GM12878 (cell line): Measurements from ENCODE around the gene CCT4. TPM values are rescaled to one million over a fixed set of nuclear protein-coding genes. Genes with fewer than 3 reads are reported as not detected.

Experiments used
- ATAC-seq: fragments of 200-7000 bp; cut with Tn5 transposase; 3 replicates; pipeline ENCODE4 v1.9.1; 2020; ENCODE audit warnings: mild to moderate bottlenecking, moderate library complexity
- BruUV-seq: library from RNA; stranded (reverse); fragments of 400-500 nt; replicated peaks from 2 replicates; lab custom pipeline; 2021; lab: Mats Ljungman, UMichigan
- CTCF ChIA-PET: fragments of 300-600 bp; sonication (Branson Sonifier 250); formaldehyde crosslinking; extraction: SDS; loops from one replicate; lab custom pipeline; 2021; ENCODE audit warnings: inconsistent platforms; lab: Yijun Ruan, JAX
- POLR2A ChIA-PET: fragments of 350-600 bp; formaldehyde crosslinking; extraction: SDS; loops from one replicate; lab custom pipeline; 2021; ENCODE audit warnings: inconsistent platforms; lab: Charles Lee
- RAD21 ChIA-PET: fragments of 300-600 bp; sonication (Branson Sonifier 250); formaldehyde crosslinking; loops from one replicate; lab custom pipeline; 2023; ENCODE audit warnings: antibody characterized with exemption; ENCODE audit not compliant: unreplicated experiment; lab: Charles Lee
- SMC1A ChIA-PET: fragments of 300-600 bp; sonication (Branson Sonifier 250); formaldehyde crosslinking; loops from one replicate; lab custom pipeline; 2023; ENCODE audit not compliant: unreplicated experiment, uncharacterized antibody; lab: Charles Lee
- DNase-seq: peaks from one replicate; pipeline ENCODE4 v3.0.0-alpha.2; 2011; ENCODE audit warnings: low read depth, low spot score
- FAIRE-seq: peaks from 3 replicates; lab custom pipeline; 2011; peaks lifted over from hg19 to GRCh38; lab: Jason Lieb, UNC
- H2AFZ ChIP-seq: 2 replicates; pipeline ENCODE4 v1.6.0; 2011; ENCODE audit warnings: low read depth, low read length, control low read depth; ENCODE audit not compliant: control insufficient read depth
- H3K27ac ChIP-seq: 2 replicates; pipeline ENCODE4 v1.5.1; 2011; ENCODE audit warnings: control low read depth; ENCODE audit not compliant: control insufficient read depth, insufficient read depth
- H3K27me3 ChIP-seq, 2 experiments: replicated peaks in 1 of 2; 2 replicates each; pipeline versions ENCODE4 v1.6.0 to v1.6.1; 2011; ENCODE audit warnings: low read length in 1 of 2; ENCODE audit not compliant: control insufficient read depth in 2 of 2, insufficient read depth in 2 of 2
- H3K36me3 ChIP-seq, 2 experiments: 2 replicates each; pipeline ENCODE4 v1.5.1; 2011; ENCODE audit warnings: low read length in 1 of 2; ENCODE audit not compliant: control insufficient read depth in 2 of 2, insufficient read depth in 2 of 2
- H3K4me1 ChIP-seq: 2 replicates; pipeline ENCODE4 v1.6.1; 2011; ENCODE audit warnings: mild to moderate bottlenecking, low read length, moderate library complexity, mixed read lengths; ENCODE audit not compliant: control insufficient read depth, insufficient read depth
- H3K4me2 ChIP-seq: 2 replicates; pipeline ENCODE4 v1.6.0; 2011; ENCODE audit warnings: control low read depth; ENCODE audit not compliant: control insufficient read depth, insufficient read depth
- H3K4me3 ChIP-seq: fragments of 200-600 bp; sonication (generic); 2 replicates; pipeline ENCODE4 v1.5.1; 2016
- H3K79me2 ChIP-seq: 2 replicates; pipeline ENCODE4 v1.6.0; 2011; ENCODE audit warnings: low read length; ENCODE audit not compliant: control insufficient read depth, insufficient read depth
- H3K9ac ChIP-seq: 2 replicates; pipeline ENCODE4 v1.8.0; 2011; ENCODE audit warnings: low read length, control low read depth, mixed read lengths; ENCODE audit not compliant: control insufficient read depth, insufficient read depth
- H3K9me3 ChIP-seq: replicated peaks from 3 replicates; pipeline ENCODE4 v1.5.1; 2011; ENCODE audit warnings: mild to moderate bottlenecking, low read length; ENCODE audit not compliant: control insufficient read depth, insufficient read depth
- H4K20me1 ChIP-seq: 2 replicates; pipeline ENCODE4 v1.6.0; 2011; ENCODE audit not compliant: control insufficient read depth, insufficient read depth
- CBX3 ChIP-seq: fragments of 200-600 bp; sonication (generic); IDR thresholded peaks from 2 replicates; pipeline ENCODE4 v1.6.1; 2016; ENCODE audit warnings: low read depth, borderline replicate concordance
- CBX5 ChIP-seq: sonication (generic); IDR thresholded peaks from 2 replicates; pipeline ENCODE4 v1.6.1; 2016; ENCODE audit warnings: low read depth, moderate library complexity, mild to moderate bottlenecking, inconsistent platforms
- CREM ChIP-seq: IDR thresholded peaks from 2 replicates; pipeline ENCODE4 v1.6.1; 2014; ENCODE audit warnings: antibody characterized with exemption, low read depth
- EZH2 ChIP-seq: IDR thresholded peaks from 2 replicates; pipeline ENCODE4 v1.6.1; 2012; ENCODE audit warnings: low read depth, mild to moderate bottlenecking, control low read depth, inconsistent platforms, low read length, borderline replicate concordance; ENCODE audit not compliant: control insufficient read depth
- FOXK2 ChIP-seq: fragments of 450-650 bp; IDR thresholded peaks from 2 replicates; pipeline ENCODE4 v1.6.1; 2017; ENCODE audit warnings: mild to moderate bottlenecking, moderate library complexity
- FOXM1 ChIP-seq: IDR thresholded peaks from 2 replicates; pipeline ENCODE4 v1.6.1; 2012; ENCODE audit warnings: low read depth, mild to moderate bottlenecking, inconsistent platforms, low read length, moderate library complexity
- HCFC1 ChIP-seq: fragments of 150-350 bp; IDR thresholded peaks from 2 replicates; pipeline ENCODE4 v1.6.1; 2014; ENCODE audit warnings: low read length
- KAT2A ChIP-seq: conservative IDR thresholded peaks from 2 replicates; pipeline ENCODE4 v1.6.1; 2011; ENCODE audit warnings: low read depth, low read length; ENCODE audit not compliant: control insufficient read depth
- KDM1A ChIP-seq: fragments of 200-600 bp; sonication (generic); IDR thresholded peaks from 2 replicates; pipeline ENCODE4 v1.6.1; 2016; ENCODE audit warnings: borderline replicate concordance
- MXI1 ChIP-seq: fragments of 150-350 bp; IDR thresholded peaks from 2 replicates; pipeline ENCODE4 v1.6.1; 2011; ENCODE audit warnings: low read depth, mild to moderate bottlenecking, inconsistent platforms, low read length, improper control_type of control experiment
- NFXL1 ChIP-seq: fragments of 450-650 bp; IDR thresholded peaks from 2 replicates; pipeline ENCODE4 v1.6.1; 2017; ENCODE audit warnings: antibody characterized with exemption, mild to moderate bottlenecking, borderline replicate concordance
- NR2C2 ChIP-seq: IDR thresholded peaks from 2 replicates; pipeline ENCODE4 v1.6.1; 2011; ENCODE audit warnings: borderline replicate concordance, low read depth; ENCODE audit not compliant: control insufficient read depth, insufficient read length
- PAX5 ChIP-seq: IDR thresholded peaks from 2 replicates; pipeline ENCODE4 v1.6.1; 2011; ENCODE audit warnings: low read depth, low read length, borderline replicate concordance
- POLR2A ChIP-seq: IDR thresholded peaks from 2 replicates; pipeline ENCODE4 v1.6.1; 2011; ENCODE audit warnings: low read depth, mild to moderate bottlenecking, low read length
- RAD51 ChIP-seq: fragments of 450-650 bp; IDR thresholded peaks from 2 replicates; pipeline ENCODE4 v1.6.1; 2016; ENCODE audit warnings: moderate library complexity, mild to moderate bottlenecking, inconsistent platforms
- RFX5 ChIP-seq: IDR thresholded peaks from 2 replicates; pipeline ENCODE4 v1.6.1; 2011; ENCODE audit warnings: low read depth, low read length, improper control_type of control experiment
- SIX5 ChIP-seq: IDR thresholded peaks from 2 replicates; pipeline ENCODE4 v1.6.1; 2011; ENCODE audit warnings: mild to moderate bottlenecking, low read depth, low read length, moderate library complexity; ENCODE audit not compliant: severe bottlenecking
- ZNF384 ChIP-seq: IDR thresholded peaks from 2 replicates; pipeline ENCODE4 v1.6.1; 2012; ENCODE audit warnings: low read depth, mild to moderate bottlenecking, low read length, improper control_type of control experiment, borderline replicate concordance
- WGBS: methylation state at CpG from one replicate; pipeline ENCODE4 v1.1.6; 2016; ENCODE audit warnings: low lambda C conversion rate; ENCODE audit not compliant: insufficient replicate concordance, insufficient coverage; ENCODE audit errors: missing lambda C conversion rate; 5-methylcytosine and 5-hydroxymethylcytosine counted together
- in situ Hi-C: fragments of 300-500 bp; cut with MboI; formaldehyde crosslinking; loops from 9 replicates; pipeline ENCODE4 v1.14.3; 2018; ENCODE audit warnings: mixed read lengths
- intact Hi-C: fragments of 100-400 bp; cut with micrococcal nuclease; formaldehyde crosslinking; loops from one replicate; pipeline ENCODE4 v1.14.2; 2022; ENCODE audit not compliant: unreplicated experiment
- polyA plus RNA-seq, 11 experiments: library from polyadenylated mRNA; depleted of rRNA in 4 of 11; unstranded in 6 of 11; stranded (reverse) in 5 of 11; fragments of >200 nt; fragmentation: Nextera tagmentation in 4 of 11; fragmentation: Illumina TruSeq in 1 of 11; extraction: Ambion mirVana in 4 of 11; extraction: Trizol in 1 of 11; gene quantifications; 1 replicate in 1 of 11; 2 replicates in 10 of 11; pipeline versions ENCODE4 v1.2.1 to v1.2.3, GENCODE V29; 2011 to 2016; ENCODE audit warnings: inconsistent platforms in 2 of 11, missing spikeins in 2 of 11, low read depth in 1 of 11
- total RNA-seq, 4 experiments: library from RNA; depleted of rRNA in 3 of 4; stranded (reverse); fragments of >200 nt in 3 of 4; fragmentation: Illumina TruSeq in 1 of 4; extraction: Trizol in 1 of 4; gene quantifications; 2 replicates each; pipeline versions ENCODE4 v1.2.1 to v1.2.3, GENCODE V29; 2013 to 2021
- TF ChIP-seq, protein P1 (sequence below): fragments of 450-650 bp; IDR thresholded peaks from 2 replicates; pipeline ENCODE4 v1.6.1; 2017; ENCODE audit warnings: low read depth, mild to moderate bottlenecking, moderate library complexity
- TF ChIP-seq, protein P2 (sequence below): fragments of 450-650 bp; IDR thresholded peaks from 2 replicates; pipeline ENCODE4 v1.6.1; 2017; ENCODE audit warnings: antibody characterized with exemption, mild to moderate bottlenecking, moderate library complexity

The CCT4 gene
- total and polyA plus RNA-seq, 10 of the 15 experiments (the other 5 are each of a cell fraction or from before 2014, with no cell fraction given) = 76.6 to 320 (median 211) TPM

DNA sequence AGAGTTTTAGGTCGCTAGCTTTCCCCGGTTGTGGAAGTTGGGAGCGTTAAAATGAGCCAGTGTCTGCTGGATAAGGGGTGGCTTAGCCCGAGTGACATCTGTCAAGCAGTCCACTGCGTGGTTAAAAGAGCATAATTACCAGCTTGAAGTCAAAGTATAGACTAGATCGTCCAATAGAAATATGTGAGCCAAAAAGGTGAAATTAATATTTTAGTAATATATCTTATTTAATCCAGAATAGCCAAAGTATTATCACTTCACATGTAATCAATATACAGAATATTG, 17.7 kb upstream of the CCT4 start:
- BruUV-seq = no TSS peak
- intact Hi-C loops (no loop called here), in situ Hi-C loops (no loop called here)
- Histone ChIP-seq H3K9me3 (no peaks in the 10 kb centered on the region), H3K36me3 (no peaks in the 10 kb centered on the region), H3K79me2 (peaks cover 14% of the 10 kb centered on the region), H3K27me3 (no peaks in the 10 kb centered on the region), H3K9ac (peak overlapping the region; percentile 89), H4K20me1 (no peaks in the 10 kb centered on the region), H3K4me1 (no peaks in the 10 kb centered on the region), H3K4me2 (peak overlapping the region; percentile 46; the same call in 1 of the 2 replicates), H3K4me3 (peak overlapping the region; percentile 96), H2AFZ (peak overlapping the region; percentile 88), H3K27ac (peak overlapping the region; percentile 76; the same call in 1 of the 2 replicates)
- TF ChIP-seq CREM (no peak), KAT2A (no peak), ZNF384 (no peak), FOXK2 (no peak), RAD51 (no peak), CBX5 (no peak), NFXL1 (no peak), SIX5 (no peak), HCFC1 (no peak), MXI1 (no peak), CBX3 (no peak), FOXM1 (no peak), POLR2A (no peak), RFX5 (no peak), KDM1A (no peak), NR2C2 (no peak), EZH2 (no peak), PAX5 (no peak)
- TF ChIP-seq, protein P1, sequence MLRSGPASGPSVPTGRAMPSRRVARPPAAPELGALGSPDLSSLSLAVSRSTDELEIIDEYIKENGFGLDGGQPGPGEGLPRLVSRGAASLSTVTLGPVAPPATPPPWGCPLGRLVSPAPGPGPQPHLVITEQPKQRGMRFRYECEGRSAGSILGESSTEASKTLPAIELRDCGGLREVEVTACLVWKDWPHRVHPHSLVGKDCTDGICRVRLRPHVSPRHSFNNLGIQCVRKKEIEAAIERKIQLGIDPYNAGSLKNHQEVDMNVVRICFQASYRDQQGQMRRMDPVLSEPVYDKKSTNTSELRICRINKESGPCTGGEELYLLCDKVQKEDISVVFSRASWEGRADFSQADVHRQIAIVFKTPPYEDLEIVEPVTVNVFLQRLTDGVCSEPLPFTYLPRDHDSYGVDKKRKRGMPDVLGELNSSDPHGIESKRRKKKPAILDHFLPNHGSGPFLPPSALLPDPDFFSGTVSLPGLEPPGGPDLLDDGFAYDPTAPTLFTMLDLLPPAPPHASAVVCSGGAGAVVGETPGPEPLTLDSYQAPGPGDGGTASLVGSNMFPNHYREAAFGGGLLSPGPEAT = no peak
- TF ChIP-seq, protein P2, sequence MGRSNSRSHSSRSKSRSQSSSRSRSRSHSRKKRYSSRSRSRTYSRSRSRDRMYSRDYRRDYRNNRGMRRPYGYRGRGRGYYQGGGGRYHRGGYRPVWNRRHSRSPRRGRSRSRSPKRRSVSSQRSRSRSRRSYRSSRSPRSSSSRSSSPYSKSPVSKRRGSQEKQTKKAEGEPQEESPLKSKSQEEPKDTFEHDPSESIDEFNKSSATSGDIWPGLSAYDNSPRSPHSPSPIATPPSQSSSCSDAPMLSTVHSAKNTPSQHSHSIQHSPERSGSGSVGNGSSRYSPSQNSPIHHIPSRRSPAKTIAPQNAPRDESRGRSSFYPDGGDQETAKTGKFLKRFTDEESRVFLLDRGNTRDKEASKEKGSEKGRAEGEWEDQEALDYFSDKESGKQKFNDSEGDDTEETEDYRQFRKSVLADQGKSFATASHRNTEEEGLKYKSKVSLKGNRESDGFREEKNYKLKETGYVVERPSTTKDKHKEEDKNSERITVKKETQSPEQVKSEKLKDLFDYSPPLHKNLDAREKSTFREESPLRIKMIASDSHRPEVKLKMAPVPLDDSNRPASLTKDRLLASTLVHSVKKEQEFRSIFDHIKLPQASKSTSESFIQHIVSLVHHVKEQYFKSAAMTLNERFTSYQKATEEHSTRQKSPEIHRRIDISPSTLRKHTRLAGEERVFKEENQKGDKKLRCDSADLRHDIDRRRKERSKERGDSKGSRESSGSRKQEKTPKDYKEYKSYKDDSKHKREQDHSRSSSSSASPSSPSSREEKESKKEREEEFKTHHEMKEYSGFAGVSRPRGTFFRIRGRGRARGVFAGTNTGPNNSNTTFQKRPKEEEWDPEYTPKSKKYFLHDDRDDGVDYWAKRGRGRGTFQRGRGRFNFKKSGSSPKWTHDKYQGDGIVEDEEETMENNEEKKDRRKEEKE = no peak
- ATAC-seq = peak; percentile 33
- FAIRE-seq = no peak
- ChIA-PET RAD21 (no interaction called here), SMC1A (interaction anchor here (1.2 kb wide), 1 partner anchor 13 kb away, joined by 4 read pairs; no protein-coding TSS in a partner anchor), CTCF (interaction anchor here (0.7 to 1.3 kb wide), 6 partner anchors 9 to 551 kb away, joined by 3 to 6 read pairs (median 3); partner anchors contain the start of gene CCT4), POLR2A (interaction anchor here (0.5 to 1.2 kb wide), 3 partner anchors 11 to 501 kb away, joined by 3 read pairs; no protein-coding TSS in a partner anchor)
- under 1% methylated on average over 6 of the region's 6 CpGs for WGBS
- no peak for DNase-seq
